ENCODE data around the gene TLK1.

Gene TLK1

GRCh38 chr2:171185165-171185818 is 24.6 kb upstream of the TLK1 start:
- ATAC-seq, result peak; percentile 51
- no peak for TF ChIP-seq SNAI2 (CRISPR knock-in tag; IDR thresholded peaks at IDR 0.05)
- no peak for TF ChIP-seq OSR1 (CRISPR knock-in tag; IDR thresholded peaks at IDR 0.05)
- no peak for TF ChIP-seq TCF4 (CRISPR knock-in tag; IDR thresholded peaks at IDR 0.05; ENCODE audit: borderline replicate concordance)
- TF ChIP-seq GLIS3 (CRISPR knock-in tag; IDR thresholded peaks at IDR 0.05), result no peak
- TF ChIP-seq ARNTL (CRISPR knock-in tag; IDR thresholded peaks at IDR 0.05; ENCODE audit: borderline replicate concordance, low read depth), result no peak
- TF ChIP-seq RARB (CRISPR knock-in tag; IDR thresholded peaks at IDR 0.05), result no peak
- TF ChIP-seq BACH2 (CRISPR knock-in tag; IDR thresholded peaks at IDR 0.05; ENCODE audit: borderline replicate concordance), result no peak
- no peak for TF ChIP-seq ZFP3 (CRISPR knock-in tag; IDR thresholded peaks at IDR 0.05)
- TF ChIP-seq, protein P1, sequence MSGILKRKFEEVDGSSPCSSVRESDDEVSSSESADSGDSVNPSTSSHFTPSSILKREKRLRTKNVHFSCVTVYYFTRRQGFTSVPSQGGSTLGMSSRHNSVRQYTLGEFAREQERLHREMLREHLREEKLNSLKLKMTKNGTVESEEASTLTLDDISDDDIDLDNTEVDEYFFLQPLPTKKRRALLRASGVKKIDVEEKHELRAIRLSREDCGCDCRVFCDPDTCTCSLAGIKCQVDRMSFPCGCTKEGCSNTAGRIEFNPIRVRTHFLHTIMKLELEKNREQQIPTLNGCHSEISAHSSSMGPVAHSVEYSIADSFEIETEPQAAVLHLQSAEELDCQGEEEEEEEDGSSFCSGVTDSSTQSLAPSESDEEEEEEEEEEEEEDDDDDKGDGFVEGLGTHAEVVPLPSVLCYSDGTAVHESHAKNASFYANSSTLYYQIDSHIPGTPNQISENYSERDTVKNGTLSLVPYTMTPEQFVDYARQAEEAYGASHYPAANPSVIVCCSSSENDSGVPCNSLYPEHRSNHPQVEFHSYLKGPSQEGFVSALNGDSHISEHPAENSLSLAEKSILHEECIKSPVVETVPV (CRISPR knock-in tag; IDR thresholded peaks at IDR 0.05), result no peak
- TF ChIP-seq ZC3H10 (CRISPR knock-in tag; IDR thresholded peaks at IDR 0.05), result no peak
- no peak for TF ChIP-seq TOX (CRISPR knock-in tag; IDR thresholded peaks at IDR 0.05; ENCODE audit: borderline replicate concordance)
- TF ChIP-seq ZFP30 (CRISPR knock-in tag; IDR thresholded peaks at IDR 0.05), result no peak
- no peak for TF ChIP-seq PATZ1 (CRISPR knock-in tag; IDR thresholded peaks at IDR 0.05; ENCODE audit: borderline replicate concordance)
- no peak for TF ChIP-seq ISL1 (CRISPR knock-in tag; IDR thresholded peaks at IDR 0.05)
- TF ChIP-seq, protein P2, sequence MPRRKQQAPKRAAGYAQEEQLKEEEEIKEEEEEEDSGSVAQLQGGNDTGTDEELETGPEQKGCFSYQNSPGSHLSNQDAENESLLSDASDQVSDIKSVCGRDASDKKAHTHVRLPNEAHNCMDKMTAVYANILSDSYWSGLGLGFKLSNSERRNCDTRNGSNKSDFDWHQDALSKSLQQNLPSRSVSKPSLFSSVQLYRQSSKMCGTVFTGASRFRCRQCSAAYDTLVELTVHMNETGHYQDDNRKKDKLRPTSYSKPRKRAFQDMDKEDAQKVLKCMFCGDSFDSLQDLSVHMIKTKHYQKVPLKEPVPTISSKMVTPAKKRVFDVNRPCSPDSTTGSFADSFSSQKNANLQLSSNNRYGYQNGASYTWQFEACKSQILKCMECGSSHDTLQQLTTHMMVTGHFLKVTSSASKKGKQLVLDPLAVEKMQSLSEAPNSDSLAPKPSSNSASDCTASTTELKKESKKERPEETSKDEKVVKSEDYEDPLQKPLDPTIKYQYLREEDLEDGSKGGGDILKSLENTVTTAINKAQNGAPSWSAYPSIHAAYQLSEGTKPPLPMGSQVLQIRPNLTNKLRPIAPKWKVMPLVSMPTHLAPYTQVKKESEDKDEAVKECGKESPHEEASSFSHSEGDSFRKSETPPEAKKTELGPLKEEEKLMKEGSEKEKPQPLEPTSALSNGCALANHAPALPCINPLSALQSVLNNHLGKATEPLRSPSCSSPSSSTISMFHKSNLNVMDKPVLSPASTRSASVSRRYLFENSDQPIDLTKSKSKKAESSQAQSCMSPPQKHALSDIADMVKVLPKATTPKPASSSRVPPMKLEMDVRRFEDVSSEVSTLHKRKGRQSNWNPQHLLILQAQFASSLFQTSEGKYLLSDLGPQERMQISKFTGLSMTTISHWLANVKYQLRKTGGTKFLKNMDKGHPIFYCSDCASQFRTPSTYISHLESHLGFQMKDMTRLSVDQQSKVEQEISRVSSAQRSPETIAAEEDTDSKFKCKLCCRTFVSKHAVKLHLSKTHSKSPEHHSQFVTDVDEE (CRISPR knock-in tag; IDR thresholded peaks at IDR 0.05), result no peak
- TF ChIP-seq ZNF8 (CRISPR knock-in tag; IDR thresholded peaks at IDR 0.05), result no peak
- no peak for TF ChIP-seq ESRRG (CRISPR knock-in tag; IDR thresholded peaks at IDR 0.05)
- no peak for TF ChIP-seq CREB5 (CRISPR knock-in tag; IDR thresholded peaks at IDR 0.05; ENCODE audit: low read depth)
- no peak for TF ChIP-seq PPARA (CRISPR knock-in tag; IDR thresholded peaks at IDR 0.05; ENCODE audit: borderline replicate concordance)

DNA sequence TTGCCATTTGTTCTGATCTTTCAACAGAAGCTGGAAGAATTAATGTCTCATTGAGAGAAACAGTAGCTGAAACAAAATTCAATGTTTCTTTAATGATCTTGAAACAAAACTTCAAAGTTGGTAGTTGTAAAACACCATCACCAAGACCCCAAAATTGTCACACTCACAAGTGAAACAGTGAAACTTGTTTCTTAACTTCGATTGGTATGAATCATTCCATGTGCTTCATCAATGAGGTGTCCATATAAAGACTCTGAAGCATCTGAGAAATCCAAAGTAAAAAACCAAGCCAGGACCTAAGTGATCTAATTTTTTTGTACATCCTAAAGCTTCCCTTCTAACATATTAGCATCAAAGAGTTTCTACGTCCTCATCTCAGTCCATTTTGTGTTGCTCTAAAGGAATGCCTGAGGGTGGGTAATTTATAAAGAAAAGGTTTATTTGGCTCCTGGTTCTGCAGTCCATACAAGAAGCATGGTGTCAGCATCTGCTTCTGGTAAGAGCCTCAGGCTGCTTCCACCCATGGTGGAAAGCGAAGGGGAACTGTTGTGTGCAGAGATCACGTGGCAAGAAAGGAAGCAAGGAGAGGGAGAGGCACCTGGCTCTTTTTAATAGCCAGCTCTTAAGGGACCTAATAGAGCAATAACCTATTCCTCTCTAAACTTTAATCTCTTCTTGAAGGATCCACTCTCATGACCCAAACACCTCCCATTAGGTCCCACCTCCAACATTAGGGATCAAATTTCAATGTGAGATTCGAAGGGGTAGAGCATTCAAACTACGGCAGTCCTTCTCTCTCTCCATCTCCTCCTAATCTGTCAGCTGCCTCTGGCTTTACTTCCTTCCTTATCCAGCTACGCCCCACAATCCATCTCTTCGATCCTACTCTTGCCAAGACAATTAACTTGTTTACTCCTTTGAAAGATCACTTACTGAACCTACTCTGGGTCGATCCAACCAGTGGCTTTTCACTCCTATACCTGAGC is 20.7 kb upstream of the TLK1 start:
- TF ChIP-seq ARNTL (CRISPR knock-in tag; IDR thresholded peaks at IDR 0.05; ENCODE audit: borderline replicate concordance, low read depth) (no peak), ZC3H10 (CRISPR knock-in tag; IDR thresholded peaks at IDR 0.05) (no peak), CSDC2 (CRISPR knock-in tag; IDR thresholded peaks at IDR 0.05) (no peak), POU6F1 (CRISPR knock-in tag; IDR thresholded peaks at IDR 0.05; ENCODE audit: borderline replicate concordance, low read depth) (no peak), SNAI2 (CRISPR knock-in tag; IDR thresholded peaks at IDR 0.05) (no peak), ZFP3 (CRISPR knock-in tag; IDR thresholded peaks at IDR 0.05) (no peak), CREB5 (CRISPR knock-in tag; IDR thresholded peaks at IDR 0.05; ENCODE audit: low read depth) (no peak), ISL1 (CRISPR knock-in tag; IDR thresholded peaks at IDR 0.05) (no peak), ESRRG (CRISPR knock-in tag; IDR thresholded peaks at IDR 0.05) (no peak), ZNF70 (CRISPR knock-in tag; IDR thresholded peaks at IDR 0.05) (no peak), OSR1 (CRISPR knock-in tag; IDR thresholded peaks at IDR 0.05) (no peak), TCF4 (CRISPR knock-in tag; IDR thresholded peaks at IDR 0.05; ENCODE audit: borderline replicate concordance) (no peak), ZNF565 (CRISPR knock-in tag; conservative IDR thresholded peaks at IDR 0.05; ENCODE audit: low read depth) (no peak), RARB (CRISPR knock-in tag; IDR thresholded peaks at IDR 0.05) (no peak), BACH2 (CRISPR knock-in tag; IDR thresholded peaks at IDR 0.05; ENCODE audit: borderline replicate concordance) (no peak), ZNF8 (CRISPR knock-in tag; IDR thresholded peaks at IDR 0.05) (no peak)
- TF ChIP-seq, protein P2 (CRISPR knock-in tag; IDR thresholded peaks at IDR 0.05), result no peak

More for the DNA sequence above, 20.7 kb upstream of the TLK1 start:
- no peak for ATAC-seq
